ENCODE measurements around the gene FAM200C.

The FAM200C gene

DNA sequence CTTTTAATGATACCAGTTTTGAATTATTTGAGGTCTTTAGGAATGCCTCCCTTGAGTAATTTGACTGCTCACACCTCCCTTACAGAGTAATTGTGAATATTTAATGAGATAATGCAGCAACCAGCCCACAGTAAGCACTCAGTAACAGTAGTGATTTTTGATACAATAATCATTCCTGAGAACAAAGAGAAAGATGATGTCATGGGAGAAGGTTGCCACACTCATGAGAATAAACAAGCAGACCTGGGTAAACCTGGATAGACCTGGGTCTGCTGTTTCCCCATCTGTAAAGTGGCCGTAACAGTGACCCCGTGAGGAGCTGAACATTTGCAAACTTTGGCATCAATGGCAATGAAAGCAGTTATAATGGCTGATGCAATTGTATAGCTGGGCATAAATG is 33.6 kb downstream of the FAM200C start:
- DNase-seq, result no peak

DNA sequence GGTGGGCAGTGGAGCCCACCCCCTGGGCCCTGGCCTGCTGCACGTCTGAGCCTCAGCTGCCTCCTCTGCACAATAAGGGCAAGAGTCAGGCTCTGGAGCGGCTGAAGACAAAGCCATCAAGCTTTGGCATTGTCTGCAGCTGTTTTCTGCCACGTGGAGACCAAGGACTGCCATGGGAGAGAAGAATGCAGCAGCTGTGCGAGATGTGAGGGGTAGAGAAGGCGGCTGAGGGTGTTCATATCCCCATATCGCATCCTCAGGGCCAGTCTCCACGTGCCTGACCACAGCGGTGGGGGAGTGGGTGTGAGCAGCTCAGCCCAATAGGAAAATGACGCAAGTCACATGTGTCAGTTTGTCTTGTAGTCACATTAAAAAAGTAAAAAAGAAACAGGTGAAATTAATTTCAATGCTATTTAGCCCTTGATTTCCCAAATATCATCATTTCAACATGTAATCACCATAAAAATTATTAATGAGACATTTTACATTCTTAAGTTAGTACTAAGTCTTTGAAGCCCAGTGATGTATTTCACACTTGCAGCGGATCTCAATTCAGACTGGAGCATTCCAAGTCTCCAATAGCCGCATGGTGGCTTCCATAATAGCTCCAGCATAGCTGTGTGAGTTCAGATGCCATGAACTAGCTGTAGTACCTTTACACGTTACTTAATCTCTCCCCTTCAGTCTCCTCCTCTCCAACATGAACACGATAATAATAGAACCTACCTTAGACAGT is 36.0 kb downstream of the FAM200C start:
- DNase-seq, result no peak

DNA sequence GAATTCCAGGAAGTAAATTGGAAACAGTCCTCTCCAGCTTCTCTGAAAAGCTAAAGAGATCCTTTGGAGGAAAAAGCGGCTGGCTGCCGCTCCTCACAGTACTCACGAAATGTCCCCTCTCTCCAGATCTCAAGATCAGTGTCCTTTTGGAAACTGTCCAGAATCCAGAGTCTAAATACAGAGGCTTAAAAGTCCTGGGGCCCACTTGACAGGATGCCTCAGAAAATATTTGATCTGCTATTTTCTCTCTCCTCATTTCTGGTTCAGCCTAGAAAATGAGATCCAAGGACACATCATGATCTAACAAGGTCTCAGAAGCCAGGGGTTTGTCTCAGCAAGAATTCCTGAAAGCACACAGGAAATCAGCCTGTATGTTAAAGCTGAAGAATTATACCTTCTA is 36.6 kb downstream of the FAM200C start:
- DNase-seq, result no peak

DNA sequence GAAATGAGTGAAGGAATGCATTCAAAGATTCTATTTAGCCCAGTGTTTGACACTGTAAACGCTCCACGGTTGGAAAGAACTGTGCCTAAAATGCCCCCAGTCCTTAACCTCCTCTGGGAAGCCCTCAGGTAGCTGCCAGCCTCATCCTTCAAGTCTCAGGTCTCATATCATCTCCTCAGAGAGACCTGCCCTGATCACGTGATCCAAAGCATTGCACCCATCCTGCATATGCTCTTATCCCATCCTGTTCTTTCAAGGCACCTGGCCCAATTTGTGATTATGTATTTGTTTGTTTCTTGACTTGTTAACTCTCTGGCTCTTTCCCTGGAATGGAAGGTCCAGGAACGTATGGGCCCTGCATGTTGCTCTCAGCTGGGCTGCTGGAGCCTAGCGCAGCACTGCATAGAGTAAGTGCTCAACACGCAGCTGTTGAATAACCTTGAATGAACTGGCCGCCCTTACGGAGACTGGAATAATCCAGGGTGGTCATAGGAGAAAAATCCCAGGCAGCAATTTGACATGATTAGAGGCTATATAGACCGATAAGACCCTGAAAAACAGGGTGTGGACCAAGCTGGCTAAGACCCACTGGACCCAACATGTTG is 38.1 kb downstream of the FAM200C start:
- no peak for DNase-seq

DNA sequence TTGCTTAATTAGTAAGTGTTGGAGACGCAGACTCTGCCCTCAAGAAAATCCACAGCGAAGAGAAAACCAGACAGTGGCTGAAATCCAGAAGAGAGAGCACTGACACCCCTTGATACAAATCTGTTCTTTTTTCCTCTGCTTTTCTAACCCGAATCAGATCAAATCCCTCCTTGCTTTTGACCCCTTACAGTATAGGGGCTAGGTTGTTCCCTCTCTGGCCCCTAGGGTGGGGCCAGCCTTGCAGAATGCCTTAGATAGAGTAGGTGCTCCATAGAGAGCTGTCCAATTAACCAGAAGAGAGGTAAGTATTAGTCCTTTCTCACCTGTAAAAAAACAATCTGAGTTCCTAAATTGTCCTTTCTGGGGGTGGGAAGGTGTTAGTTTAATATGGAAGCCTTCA is 39.5 kb downstream of the FAM200C start:
- no peak for DNase-seq

DNA sequence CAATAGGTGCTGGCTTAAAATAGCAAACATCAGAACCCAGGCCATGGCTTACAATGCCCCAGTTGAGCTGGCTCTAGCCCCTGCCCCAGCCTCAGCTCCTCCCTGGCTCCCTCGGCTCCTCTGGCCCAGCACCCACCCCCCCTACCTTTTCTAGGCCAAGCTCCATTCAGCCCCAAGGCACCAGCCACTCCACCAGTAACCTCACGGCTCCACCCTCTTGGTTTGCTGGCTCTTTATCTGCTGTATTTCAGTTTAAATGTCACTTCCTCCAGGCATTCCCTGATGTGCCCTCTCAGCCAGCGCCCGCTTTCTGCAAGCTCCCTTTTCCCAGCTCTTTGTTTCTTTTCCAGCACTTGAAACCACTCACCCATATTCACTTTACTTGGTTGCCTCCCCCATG is 40.0 kb downstream of the FAM200C start:
- peak; percentile 36 for DNase-seq

DNA sequence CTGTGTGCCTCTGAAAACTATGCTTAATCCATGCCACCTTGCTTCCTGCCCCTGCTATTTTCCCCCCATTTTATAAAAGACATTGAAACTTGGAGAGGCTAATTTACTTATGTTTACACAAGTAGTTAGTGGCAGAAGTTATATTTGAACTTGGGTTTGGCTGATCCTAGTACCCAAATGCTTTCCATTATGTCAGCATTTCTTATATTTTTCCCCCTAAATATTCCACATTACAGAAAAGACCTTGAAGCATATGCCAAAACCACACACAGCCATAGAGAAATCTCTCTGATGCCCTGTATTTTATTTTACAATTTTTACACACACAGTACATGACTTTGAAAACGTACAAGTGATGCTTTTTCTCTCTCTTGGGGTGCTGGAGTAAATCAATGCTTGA is 40.6 kb downstream of the FAM200C start:
- no peak for DNase-seq

DNA sequence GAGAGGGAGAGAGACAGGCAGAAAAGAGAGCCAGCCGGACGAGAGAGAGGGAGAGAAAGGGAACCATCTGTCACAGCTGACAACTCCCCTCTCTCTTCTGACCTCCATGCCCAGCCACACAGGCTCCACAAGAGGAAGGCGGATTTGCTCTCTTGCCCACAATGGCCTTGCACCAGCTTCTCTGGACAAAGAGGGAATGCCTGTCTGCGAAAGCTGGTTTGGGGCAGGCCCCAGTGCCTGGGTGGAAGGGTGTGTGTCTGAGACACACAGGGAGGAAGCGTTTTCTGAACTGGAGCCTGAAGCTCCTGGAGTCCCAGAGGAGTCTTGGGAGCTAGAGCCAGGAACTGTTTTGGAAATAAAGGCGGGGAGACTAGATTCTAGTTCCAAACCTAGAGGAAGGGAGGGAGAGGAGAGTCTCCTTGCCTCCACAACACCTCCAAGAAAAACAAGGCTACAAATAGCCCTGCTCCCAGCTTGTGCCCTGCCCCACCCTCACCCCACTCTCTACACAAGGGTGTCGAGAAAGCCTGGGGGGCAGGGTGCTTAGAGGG is 41.9 kb downstream of the FAM200C start:
- no peak for DNase-seq

DNA sequence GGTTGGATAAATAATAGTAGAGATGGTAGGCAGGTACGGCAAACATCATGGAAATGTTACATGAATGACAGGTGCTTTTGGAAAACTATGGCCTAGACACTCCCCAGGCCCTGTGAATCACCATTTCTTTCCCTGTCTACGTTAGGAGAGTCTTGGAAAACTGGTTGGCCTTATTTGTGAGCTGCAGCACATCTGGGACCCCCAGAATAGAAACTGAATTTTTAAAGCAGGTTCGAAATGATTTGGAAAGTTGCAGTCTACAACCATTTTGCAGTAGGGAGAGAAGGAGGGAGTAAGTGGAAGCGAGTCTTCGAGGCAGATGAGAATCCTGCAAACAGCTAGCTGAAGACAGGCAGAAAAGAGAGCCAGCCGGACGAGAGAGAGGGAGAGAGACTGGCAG is 42.5 kb downstream of the FAM200C start:
- DNase-seq, result no peak

DNA sequence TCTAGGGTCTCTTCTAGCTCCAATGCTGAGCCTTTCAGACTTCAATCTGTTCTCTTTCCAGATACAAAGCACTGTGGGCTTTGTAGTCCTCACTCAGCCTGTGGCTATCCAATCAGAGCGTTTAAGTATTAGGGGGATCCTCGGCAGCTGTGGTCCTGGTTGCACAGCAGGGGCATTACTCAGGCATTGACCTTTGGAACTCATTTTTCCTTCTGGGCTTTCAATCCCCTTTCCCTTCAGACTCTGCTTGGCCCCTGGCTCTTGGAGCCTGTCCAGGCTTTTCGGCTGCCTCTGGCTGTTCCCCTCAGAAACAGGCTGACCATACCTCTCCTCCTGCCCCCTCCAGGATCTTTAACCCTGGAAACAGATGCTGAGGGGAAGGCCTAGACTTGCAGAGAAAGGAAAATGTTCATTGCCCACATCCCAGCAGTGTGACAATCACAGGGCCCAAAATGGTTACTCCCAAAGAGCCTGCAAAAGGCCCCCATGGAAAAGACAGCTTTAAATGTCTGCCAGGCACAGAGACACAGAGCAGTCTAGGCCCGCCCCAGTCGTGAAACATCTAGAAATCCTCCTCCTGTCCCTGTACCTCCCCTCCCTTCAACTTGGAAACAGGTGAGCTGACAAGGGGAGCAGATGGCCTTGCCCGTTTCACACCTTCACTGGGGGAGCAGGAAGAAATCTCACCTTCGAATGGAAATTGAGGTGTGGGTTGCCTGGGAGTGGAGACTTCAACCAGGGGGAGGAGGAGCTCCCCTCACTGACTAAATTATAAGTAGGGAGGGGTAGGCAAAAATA is 43.1 kb downstream of the FAM200C start:
- DNase-seq, result no peak

DNA sequence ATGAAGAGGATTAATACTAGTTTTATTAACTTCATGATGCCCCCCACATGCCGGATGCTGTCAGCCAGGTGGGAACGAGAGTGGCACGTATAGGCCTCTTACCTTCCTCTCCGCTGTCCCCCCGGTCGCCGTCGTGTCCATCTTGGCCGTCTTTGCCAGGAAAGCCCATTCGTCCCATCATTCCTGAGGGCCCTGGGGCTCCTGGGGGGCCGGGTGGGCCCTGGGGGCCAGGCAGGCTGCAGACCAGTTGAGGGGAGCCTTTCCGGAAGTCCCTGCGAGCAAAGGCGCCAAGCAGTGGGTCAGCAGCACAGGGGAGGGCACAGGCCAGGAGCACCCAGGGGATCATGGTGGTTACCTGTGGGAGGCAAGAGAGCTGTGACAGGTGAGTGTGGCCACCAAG is 45.2 kb downstream of the FAM200C start:
- DNase-seq, result no peak

DNA sequence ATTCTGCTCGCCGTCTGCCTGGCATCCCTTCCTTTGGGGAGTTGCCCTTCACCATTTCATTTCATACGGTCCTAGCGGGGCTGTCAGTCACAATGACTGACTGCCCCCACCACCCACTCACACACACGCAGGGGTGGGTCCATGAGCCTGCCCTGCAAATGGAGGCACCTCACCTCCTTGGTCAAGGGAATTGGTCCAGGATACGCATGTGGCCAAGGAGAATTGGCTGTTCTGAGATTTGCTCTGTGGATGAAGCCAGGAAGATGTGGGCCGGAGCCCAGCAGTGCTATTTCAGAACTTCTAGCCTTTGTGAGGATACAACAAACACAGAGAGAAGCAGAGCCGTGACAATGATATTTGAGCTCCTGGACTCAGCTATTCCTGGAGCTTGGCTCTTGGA is 46.5 kb downstream of the FAM200C start:
- no peak for DNase-seq

DNA sequence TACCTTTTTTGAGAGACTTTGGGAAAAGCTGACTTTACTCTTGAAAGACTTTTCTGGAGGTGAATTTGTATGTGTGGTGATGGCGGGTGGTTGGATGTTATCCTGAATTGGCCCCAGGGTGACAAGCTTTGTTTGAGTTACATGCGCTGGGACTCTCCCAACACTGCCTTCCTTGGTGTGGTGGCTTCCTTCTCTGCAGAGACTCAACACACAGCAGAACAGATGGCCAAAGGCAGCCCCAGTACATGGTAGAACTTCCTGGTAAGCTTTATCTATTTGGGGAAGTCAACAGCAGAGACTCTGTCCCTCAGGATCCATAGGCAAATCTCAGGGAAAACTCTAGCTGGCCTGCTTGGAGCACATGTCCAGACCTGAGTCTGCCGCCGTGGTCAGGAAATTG is 47.5 kb downstream of the FAM200C start:
- DNase-seq, result no peak

DNA sequence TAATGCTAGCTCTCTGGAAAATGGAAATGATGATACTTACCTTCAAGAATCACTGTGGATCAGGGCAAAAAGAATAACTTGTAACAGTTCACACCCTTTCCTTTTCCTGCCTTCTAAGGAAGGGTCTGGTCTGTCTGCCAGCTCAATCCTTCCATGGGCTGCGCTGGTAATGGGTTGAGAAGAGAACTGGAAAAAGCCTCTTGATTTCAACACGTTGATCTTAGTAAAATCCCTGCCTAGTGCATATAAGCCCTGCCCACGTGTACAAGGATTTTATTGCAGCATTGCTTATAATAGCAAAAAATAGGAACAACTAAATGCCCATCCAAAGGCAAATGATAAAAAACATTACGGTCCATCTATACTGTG is 49.9 kb downstream of the FAM200C start:
- no peak for DNase-seq

DNA sequence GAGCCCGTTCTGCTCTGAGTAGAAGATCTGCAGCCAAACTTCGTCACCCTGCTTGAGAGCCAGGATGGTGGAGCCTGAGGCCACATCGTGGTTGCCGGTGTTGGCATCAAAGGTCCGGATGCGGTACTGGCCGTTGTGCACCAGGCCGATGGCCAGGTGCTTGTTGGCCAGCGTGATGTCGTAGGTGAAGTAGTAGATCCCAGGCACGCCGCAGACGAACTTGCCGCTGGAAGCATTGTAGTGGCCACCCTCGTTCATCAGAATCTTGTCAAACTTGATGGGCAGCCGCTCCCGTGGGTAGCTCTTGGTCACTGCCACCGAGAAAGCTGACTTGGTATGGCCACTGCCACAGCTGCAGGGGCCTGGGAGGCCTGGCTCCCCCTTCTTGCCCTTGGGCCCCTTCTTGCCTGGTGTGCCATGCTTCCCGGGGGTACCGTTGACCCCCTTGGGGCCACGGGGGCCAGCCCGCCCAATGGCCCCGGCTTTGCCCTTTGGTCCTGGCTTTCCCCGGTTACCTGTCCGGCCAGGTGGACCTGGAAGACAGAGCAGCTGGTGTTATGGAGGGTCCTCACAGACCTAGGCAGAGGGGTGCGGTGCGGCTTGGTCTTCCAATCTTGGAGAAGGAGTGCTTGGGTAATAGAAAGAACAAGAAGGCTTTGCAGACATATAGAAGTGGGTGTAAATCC is 50.5 kb downstream of the FAM200C start:
- no peak for DNase-seq

DNA sequence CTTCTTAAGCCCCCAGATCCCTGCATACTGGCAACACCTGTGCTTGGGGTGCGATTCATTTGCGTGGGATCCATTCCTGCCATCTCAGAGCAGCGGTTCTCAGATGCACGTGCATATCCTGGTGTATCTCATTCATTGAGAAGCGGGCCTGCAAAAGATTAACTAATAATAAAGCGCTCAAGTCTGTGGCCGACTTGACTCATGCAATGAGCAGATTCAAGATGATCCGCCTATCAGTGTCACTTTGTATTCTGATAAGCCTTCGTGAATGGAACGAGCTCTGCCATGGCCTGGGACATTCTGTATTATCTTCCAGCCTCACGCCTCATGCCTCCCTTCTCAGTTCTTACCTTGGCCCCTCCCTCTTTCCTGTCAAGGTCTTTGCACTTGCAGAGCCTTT is 51.8 kb downstream of the FAM200C start:
- peak; percentile 97 for DNase-seq

DNA sequence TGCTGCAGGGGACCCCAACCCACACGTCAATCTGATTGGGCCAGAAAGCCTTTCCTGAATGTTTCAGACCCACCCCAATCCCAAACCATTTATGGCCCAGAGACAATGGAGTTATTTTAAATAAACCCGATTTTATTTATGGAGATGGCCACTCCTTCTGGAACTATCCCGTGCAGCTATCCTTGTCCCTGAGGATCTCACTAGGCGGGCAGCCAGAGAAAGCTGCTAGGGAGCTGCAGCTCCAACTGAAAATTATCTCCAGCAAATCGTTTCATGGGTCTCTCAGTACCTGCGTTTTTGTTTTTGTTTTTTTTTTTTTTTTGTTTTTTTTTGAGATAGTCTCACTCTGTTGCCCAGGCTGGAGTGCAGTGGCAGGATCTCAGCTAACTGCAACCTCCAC is 52.4 kb downstream of the FAM200C start:
- DNase-seq, result no peak
